IMR-90 (cell line): ENCODE results near the gene GRB10. TPM values are rescaled to one million over a fixed set of nuclear protein-coding genes. Genes with fewer than 3 reads are reported as not detected.

Experiments
- ATAC-seq: fragments of 200-7000 bp; cut with Tn5 transposase; 2 replicates; pipeline ENCODE4 v1.9.1; 2020; ENCODE audit warnings: low read depth, mild to moderate bottlenecking, moderate library complexity
- BruUV-seq: library from RNA; stranded (reverse); fragments of 400-500 nt; replicated peaks from 2 replicates; lab custom pipeline; 2021; lab: Mats Ljungman, UMichigan
- CTCF ChIA-PET: fragments of 300-600 bp; formaldehyde crosslinking; extraction: SDS; loops from one replicate; lab custom pipeline; 2021; ENCODE audit warnings: antibody characterized with exemption; lab: Yijun Ruan, JAX
- POLR2A ChIA-PET: fragments of 300-600 bp; sonication (Branson Sonifier 250); formaldehyde crosslinking; loops from one replicate; lab custom pipeline; 2022; ENCODE audit warnings: antibody characterized with exemption; ENCODE audit not compliant: unreplicated experiment; lab: Charles Lee
- DNase-seq: peaks from one replicate; pipeline ENCODE4 v3.0.0; 2013
- H2AFZ ChIP-seq: replicated peaks from 2 replicates; pipeline ENCODE3; 2013; ENCODE audit warnings: low read length, mild to moderate bottlenecking; ENCODE audit not compliant: poor library complexity
- H2AK5ac ChIP-seq: 2 replicates; pipeline ENCODE4 v1.6.1; 2013; ENCODE audit warnings: low read depth, low read length, inconsistent platforms
- H2AK9ac ChIP-seq: replicated peaks from 2 replicates; pipeline ENCODE3; 2013; ENCODE audit warnings: mild to moderate bottlenecking, low read depth, low read length, moderate library complexity; ENCODE audit not compliant: poor library complexity
- H2BK120ac ChIP-seq: 2 replicates; pipeline ENCODE4 v1.6.1; 2013; ENCODE audit warnings: low read depth, low read length, inconsistent platforms
- H2BK15ac ChIP-seq: 3 replicates; pipeline ENCODE4 v1.6.1; 2013; ENCODE audit warnings: low read depth, low read length, inconsistent platforms
- H2BK20ac ChIP-seq: 2 replicates; pipeline ENCODE4 v1.6.1; 2013; ENCODE audit warnings: low read depth, mild to moderate bottlenecking, inconsistent platforms, low read length, moderate library complexity
- H2BK5ac ChIP-seq: 2 replicates; pipeline ENCODE4 v1.6.1; 2013; ENCODE audit warnings: mild to moderate bottlenecking, low read depth, low read length, inconsistent platforms; ENCODE audit not compliant: poor library complexity, severe bottlenecking
- H3K14ac ChIP-seq: replicated peaks from 2 replicates; pipeline ENCODE4 v1.6.1; 2013; ENCODE audit warnings: low read depth, low read length, inconsistent platforms
- H3K18ac ChIP-seq: 2 replicates; pipeline ENCODE4 v1.6.1; 2013; ENCODE audit warnings: low read depth, low read length, control low read depth
- H3K23ac ChIP-seq: 2 replicates; pipeline ENCODE4 v1.6.1; 2013; ENCODE audit warnings: low read depth, low read length, inconsistent platforms
- H3K27ac ChIP-seq: 2 replicates; pipeline ENCODE4 v1.5.1; 2013; ENCODE audit warnings: mild to moderate bottlenecking, control low read depth, low read length; ENCODE audit not compliant: insufficient read depth
- H3K27me3 ChIP-seq: 2 replicates; pipeline ENCODE4 v1.6.1; 2013; ENCODE audit warnings: low read length; ENCODE audit not compliant: control insufficient read depth, insufficient read depth
- H3K36me3 ChIP-seq: 2 replicates; pipeline ENCODE4 v1.6.1; 2013; ENCODE audit warnings: low read length, mixed read lengths; ENCODE audit not compliant: control insufficient read depth, insufficient read depth
- H3K4ac ChIP-seq: 2 replicates; pipeline ENCODE4 v1.6.1; 2013; ENCODE audit warnings: low read depth, low read length, inconsistent platforms
- H3K4me1 ChIP-seq: 2 replicates; pipeline ENCODE4 v1.6.1; 2013; ENCODE audit warnings: low read length, mixed read lengths; ENCODE audit not compliant: control insufficient read depth, insufficient read depth
- H3K4me2 ChIP-seq: 2 replicates; pipeline ENCODE4 v1.6.1; 2013; ENCODE audit warnings: low read depth, mild to moderate bottlenecking, control low read depth, low read length, moderate library complexity
- H3K4me3 ChIP-seq: 2 replicates; pipeline ENCODE4 v1.5.1; 2013; ENCODE audit warnings: low read depth, mild to moderate bottlenecking, control low read depth, low read length, moderate library complexity; ENCODE audit not compliant: insufficient read depth
- H3K56ac ChIP-seq: 2 replicates; pipeline ENCODE4 v1.6.1; 2013; ENCODE audit warnings: low read length, inconsistent platforms; ENCODE audit not compliant: insufficient read depth; ENCODE audit errors: extremely low read depth
- H3K79me1 ChIP-seq, 2 experiments: 2 replicates each; pipeline ENCODE4 v1.6.1; 2013; ENCODE audit warnings: low read length in 2 of 2, inconsistent platforms in 1 of 2, low read depth in 1 of 2
- H3K9ac ChIP-seq: 2 replicates; pipeline ENCODE4 v1.6.1; 2013; ENCODE audit warnings: low read depth, low read length, control low read depth
- H3K9me1 ChIP-seq: 2 replicates; pipeline ENCODE4 v1.6.1; 2013; ENCODE audit warnings: low read length, inconsistent platforms; ENCODE audit not compliant: insufficient read depth
- H3K9me3 ChIP-seq: 2 replicates; pipeline ENCODE4 v1.6.1; 2013; ENCODE audit warnings: low read length; ENCODE audit not compliant: control insufficient read depth, insufficient read depth
- H4K20me1 ChIP-seq: 2 replicates; pipeline ENCODE4 v1.6.1; 2013; ENCODE audit warnings: low read length, inconsistent platforms; ENCODE audit not compliant: insufficient read depth
- H4K5ac ChIP-seq: 2 replicates; pipeline ENCODE4 v1.6.1; 2013; ENCODE audit warnings: mild to moderate bottlenecking, low read depth, low read length, control low read depth
- H4K8ac ChIP-seq, 2 experiments: 2 replicates each; pipeline ENCODE4 v1.6.1; 2013; ENCODE audit warnings: low read depth in 2 of 2, low read length in 2 of 2, control low read depth in 1 of 2, inconsistent platforms in 1 of 2
- H4K91ac ChIP-seq: 2 replicates; pipeline ENCODE4 v1.6.1; 2013; ENCODE audit warnings: low read depth, low read length, inconsistent platforms; ENCODE audit not compliant: insufficient read depth
- BHLHE40 ChIP-seq: fragments of 150-350 bp; IDR thresholded peaks from 2 replicates; pipeline ENCODE4 v1.6.1; 2016; ENCODE audit warnings: mild to moderate bottlenecking, low read depth, low read length
- CEBPB ChIP-seq: IDR thresholded peaks from 2 replicates; pipeline ENCODE4 v1.6.1; 2012; ENCODE audit warnings: low read depth, low read length, improper control_type of control experiment
- CHD1 ChIP-seq: IDR thresholded peaks from 2 replicates; pipeline ENCODE4 v1.6.1; 2012; ENCODE audit warnings: low read depth, low read length, improper control_type of control experiment
- FOS ChIP-seq: fragments of 150-350 bp; IDR thresholded peaks from 2 replicates; pipeline ENCODE4 v1.6.1; 2016; ENCODE audit warnings: low read depth, low read length
- MAFK ChIP-seq: IDR thresholded peaks from 2 replicates; pipeline ENCODE4 v1.6.1; 2012; ENCODE audit warnings: low read depth, low read length, improper control_type of control experiment
- MAZ ChIP-seq: IDR thresholded peaks from 2 replicates; pipeline ENCODE4 v1.6.1; 2012; ENCODE audit warnings: low read depth, mild to moderate bottlenecking, low read length, improper control_type of control experiment, moderate library complexity, borderline replicate concordance
- MXI1 ChIP-seq: IDR thresholded peaks from 2 replicates; pipeline ENCODE4 v1.6.1; 2012; ENCODE audit warnings: low read depth, mild to moderate bottlenecking, low read length, moderate library complexity, borderline replicate concordance
- NFE2L2 ChIP-seq: fragments of 150-350 bp; IDR thresholded peaks from 2 replicates; pipeline ENCODE4 v1.6.1; 2016; ENCODE audit warnings: low read depth, mild to moderate bottlenecking, low read length
- POLR2A ChIP-seq: IDR thresholded peaks from 2 replicates; pipeline ENCODE4 v1.6.1; 2012; ENCODE audit warnings: mild to moderate bottlenecking, low read depth, low read length
- RAD21 ChIP-seq: IDR thresholded peaks from 2 replicates; pipeline ENCODE4 v1.6.1; 2012; ENCODE audit warnings: low read length, improper control_type of control experiment
- RCOR1 ChIP-seq: IDR thresholded peaks from 2 replicates; pipeline ENCODE4 v1.6.1; 2012; ENCODE audit warnings: mild to moderate bottlenecking, low read length, improper control_type of control experiment; ENCODE audit not compliant: insufficient replicate concordance
- RFX5 ChIP-seq: IDR thresholded peaks from 2 replicates; pipeline ENCODE4 v1.8.0; 2012; ENCODE audit warnings: low read depth, mild to moderate bottlenecking, low read length, moderate library complexity
- SMC3 ChIP-seq: fragments of 150-350 bp; IDR thresholded peaks from 2 replicates; pipeline ENCODE4 v1.6.1; 2016; ENCODE audit warnings: low read depth, mild to moderate bottlenecking, antibody characterized with exemption, low read length, moderate library complexity
- WGBS, 2 experiments: methylation state at CpG; one replicate each; pipeline versions ENCODE4 v1.1.5 to v1.1.7; 2013; ENCODE audit warnings: missing lambda C conversion rate in 2 of 2; ENCODE audit not compliant: insufficient read length in 1 of 2; ENCODE audit errors: extremely low coverage in 2 of 2; 5-methylcytosine and 5-hydroxymethylcytosine counted together
- dilution Hi-C: fragments of 300-500 bp; cut with HindIII; formaldehyde crosslinking; loops from one replicate; pipeline ENCODE4 v1.14.3; 2018; ENCODE audit warnings: low sequenced_read_pairs; ENCODE audit not compliant: unreplicated experiment
- in situ Hi-C: fragments of 300-500 bp; cut with MboI; formaldehyde crosslinking; loops from 3 replicates; pipeline ENCODE4 v1.14.3; 2019; ENCODE audit warnings: low sequenced_read_pairs, inconsistent platforms, mixed read lengths
- intact Hi-C: fragments of 100-400 bp; cut with micrococcal nuclease; formaldehyde crosslinking; loops from 2 replicates; pipeline ENCODE4 v1.10.0; 2022
- polyA plus RNA-seq, 3 experiments: library from polyadenylated mRNA; depleted of rRNA; stranded (reverse); fragments of >200 nt; gene quantifications; 2 replicates each; pipeline ENCODE4 v1.2.3, GENCODE V29; 2012; ENCODE audit warnings: low replicate concordance in 1 of 3
- total RNA-seq: library from RNA; depleted of rRNA; stranded (reverse); fragments of >200 nt; gene quantifications from 2 replicates; pipeline ENCODE4 v1.2.3, GENCODE V29; 2012
- TF ChIP-seq, protein P1 (sequence below): fragments of 150-350 bp; IDR thresholded peaks from 2 replicates; pipeline ENCODE4 v1.6.1; 2017; ENCODE audit warnings: mild to moderate bottlenecking, antibody characterized with exemption, low read length, low read depth
- TF ChIP-seq, protein P2 (sequence below): fragments of 150-350 bp; IDR thresholded peaks from 2 replicates; pipeline ENCODE4 v1.6.1; 2016; ENCODE audit warnings: low read depth, mild to moderate bottlenecking, low read length, moderate library complexity, borderline replicate concordance
- TF ChIP-seq, protein P3 (sequence below): conservative IDR thresholded peaks from 2 replicates; pipeline ENCODE4 v1.5.1; 2012; ENCODE audit warnings: mild to moderate bottlenecking, low read depth, low read length, improper control_type of control experiment

Gene GRB10
- total and polyA plus RNA-seq, 2 of the 4 experiments (the other 2 are of a cell fraction): 6.3 to 15.1 TPM

DNA sequence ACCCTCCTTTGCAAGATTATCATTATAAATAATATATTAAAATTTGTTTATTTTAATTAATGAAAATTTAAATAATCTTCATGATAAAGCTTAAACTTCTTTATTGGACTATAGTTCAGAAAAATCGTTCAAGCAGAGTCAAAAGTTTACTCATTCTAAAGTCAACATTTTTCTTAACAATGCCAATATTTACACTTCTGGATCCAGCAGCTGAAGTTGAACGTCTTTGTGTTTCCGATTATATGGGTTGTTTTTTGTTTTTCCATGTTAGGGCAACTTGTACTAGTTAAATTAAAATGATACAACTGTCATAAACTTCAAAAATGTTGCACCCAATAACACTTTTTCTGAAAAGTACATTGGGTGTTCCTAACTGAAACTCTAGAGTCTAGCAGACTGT lies 43.8 kb downstream of the GRB10 start:
- H4K91ac ChIP-seq: no peak overlapping the region
- H3K4me1 ChIP-seq: peaks cover 5% of the 10 kb centered on the region; the same call in 1 of the 2 replicates
- peaks cover 10% of the 10 kb centered on the region for H3K9me1 ChIP-seq
- no peak overlapping the region for H3K27ac ChIP-seq
- BruUV-seq: no TSS peak
- H2BK20ac ChIP-seq: no peak overlapping the region
- H2AK5ac ChIP-seq: no peak overlapping the region
- ChIA-PET CTCF (no interaction called here), POLR2A (no interaction called here)
- no peak overlapping the region for H3K56ac ChIP-seq
- no peak overlapping the region for H3K4me3 ChIP-seq
- peaks cover 4% of the 10 kb centered on the region; the same call in 1 of the 2 replicates for H3K36me3 ChIP-seq
- H2AK9ac ChIP-seq: no peak overlapping the region
- no peak overlapping the region for H2BK15ac ChIP-seq
- no peak overlapping the region for H2BK120ac ChIP-seq
- TF ChIP-seq RFX5 (no peak), NFE2L2 (no peak), POLR2A (no peak), SMC3 (no peak), MAZ (no peak), RAD21 (no peak), MXI1 (no peak), FOS (no peak), CHD1 (no peak), RCOR1 (no peak), MAFK (no peak), BHLHE40 (no peak), CEBPB (no peak)
- TF ChIP-seq, protein P1, sequence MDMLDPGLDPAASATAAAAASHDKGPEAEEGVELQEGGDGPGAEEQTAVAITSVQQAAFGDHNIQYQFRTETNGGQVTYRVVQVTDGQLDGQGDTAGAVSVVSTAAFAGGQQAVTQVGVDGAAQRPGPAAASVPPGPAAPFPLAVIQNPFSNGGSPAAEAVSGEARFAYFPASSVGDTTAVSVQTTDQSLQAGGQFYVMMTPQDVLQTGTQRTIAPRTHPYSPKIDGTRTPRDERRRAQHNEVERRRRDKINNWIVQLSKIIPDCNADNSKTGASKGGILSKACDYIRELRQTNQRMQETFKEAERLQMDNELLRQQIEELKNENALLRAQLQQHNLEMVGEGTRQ: no peak
- TF ChIP-seq, protein P2, sequence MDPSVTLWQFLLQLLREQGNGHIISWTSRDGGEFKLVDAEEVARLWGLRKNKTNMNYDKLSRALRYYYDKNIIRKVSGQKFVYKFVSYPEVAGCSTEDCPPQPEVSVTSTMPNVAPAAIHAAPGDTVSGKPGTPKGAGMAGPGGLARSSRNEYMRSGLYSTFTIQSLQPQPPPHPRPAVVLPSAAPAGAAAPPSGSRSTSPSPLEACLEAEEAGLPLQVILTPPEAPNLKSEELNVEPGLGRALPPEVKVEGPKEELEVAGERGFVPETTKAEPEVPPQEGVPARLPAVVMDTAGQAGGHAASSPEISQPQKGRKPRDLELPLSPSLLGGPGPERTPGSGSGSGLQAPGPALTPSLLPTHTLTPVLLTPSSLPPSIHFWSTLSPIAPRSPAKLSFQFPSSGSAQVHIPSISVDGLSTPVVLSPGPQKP: no peak
- TF ChIP-seq, protein P3, sequence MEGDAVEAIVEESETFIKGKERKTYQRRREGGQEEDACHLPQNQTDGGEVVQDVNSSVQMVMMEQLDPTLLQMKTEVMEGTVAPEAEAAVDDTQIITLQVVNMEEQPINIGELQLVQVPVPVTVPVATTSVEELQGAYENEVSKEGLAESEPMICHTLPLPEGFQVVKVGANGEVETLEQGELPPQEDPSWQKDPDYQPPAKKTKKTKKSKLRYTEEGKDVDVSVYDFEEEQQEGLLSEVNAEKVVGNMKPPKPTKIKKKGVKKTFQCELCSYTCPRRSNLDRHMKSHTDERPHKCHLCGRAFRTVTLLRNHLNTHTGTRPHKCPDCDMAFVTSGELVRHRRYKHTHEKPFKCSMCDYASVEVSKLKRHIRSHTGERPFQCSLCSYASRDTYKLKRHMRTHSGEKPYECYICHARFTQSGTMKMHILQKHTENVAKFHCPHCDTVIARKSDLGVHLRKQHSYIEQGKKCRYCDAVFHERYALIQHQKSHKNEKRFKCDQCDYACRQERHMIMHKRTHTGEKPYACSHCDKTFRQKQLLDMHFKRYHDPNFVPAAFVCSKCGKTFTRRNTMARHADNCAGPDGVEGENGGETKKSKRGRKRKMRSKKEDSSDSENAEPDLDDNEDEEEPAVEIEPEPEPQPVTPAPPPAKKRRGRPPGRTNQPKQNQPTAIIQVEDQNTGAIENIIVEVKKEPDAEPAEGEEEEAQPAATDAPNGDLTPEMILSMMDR: no peak
- H3K23ac ChIP-seq: no peak overlapping the region
- H3K4me2 ChIP-seq: no peak overlapping the region
- no CpG with 5 or more reads among the region's 3 CpGs for WGBS, 2 experiments
- H3K4ac ChIP-seq: no peak overlapping the region
- dilution Hi-C loops (no loop called here), in situ Hi-C loops (no loop called here), intact Hi-C loops (no loop called here)
- peaks cover 34 to 52% of the 10 kb centered on the region in 2 experiments for H3K79me1 ChIP-seq
- H3K9me3 ChIP-seq: no peaks in the 10 kb centered on the region
- H3K14ac ChIP-seq: no peak overlapping the region
- no peak overlapping the region for H2BK5ac ChIP-seq
- H4K20me1 ChIP-seq: peaks cover 36% of the 10 kb centered on the region; the same call in 1 of the 2 replicates
- no peak overlapping the region for H3K9ac ChIP-seq
- H3K27me3 ChIP-seq: no peaks in the 10 kb centered on the region
- H3K18ac ChIP-seq: no peak overlapping the region
- H2AFZ ChIP-seq: no peak overlapping the region
- no peak overlapping the region for H4K5ac ChIP-seq
- no peak overlapping the region for H4K8ac ChIP-seq
- ATAC-seq: no peak
- no peak for DNase-seq
